ENCODE results near the gene CLPSL1.

The CLPSL1 gene

DNA sequence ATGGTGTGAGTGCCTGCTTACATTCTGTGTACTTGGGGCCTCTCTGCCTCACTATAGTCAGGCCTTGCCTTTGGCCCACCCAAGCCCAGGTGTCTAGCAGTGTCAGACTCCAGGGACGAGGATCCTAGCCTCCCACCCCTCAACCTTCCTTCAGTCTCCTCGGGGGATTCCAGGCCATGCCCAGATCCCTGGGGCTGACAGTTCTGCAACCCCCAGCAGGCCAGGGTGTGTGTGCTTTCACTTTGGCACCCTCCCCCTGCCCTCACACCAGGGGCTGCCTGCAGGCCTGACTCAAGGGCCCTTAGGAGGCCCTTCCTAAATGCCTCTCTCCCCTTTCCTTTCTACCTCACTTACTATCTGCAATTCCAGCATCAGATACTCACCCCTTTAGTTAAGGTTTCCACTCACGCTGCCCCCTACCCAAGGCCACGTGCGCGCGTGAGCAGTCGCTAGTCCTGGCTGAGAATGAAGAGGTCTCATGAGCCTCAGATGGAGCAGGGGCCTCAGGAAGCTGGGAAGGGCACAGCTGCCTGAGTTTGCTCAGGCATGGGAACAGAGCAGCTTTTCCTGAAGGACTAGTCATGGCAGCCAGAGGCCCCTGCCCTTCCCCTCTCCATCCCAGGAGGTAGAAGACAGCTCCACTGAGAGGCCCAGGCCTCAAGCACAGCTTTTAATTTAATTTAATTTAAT is 17.2 kb downstream of the CLPSL1 start:
- DNase-seq = no peak

DNA sequence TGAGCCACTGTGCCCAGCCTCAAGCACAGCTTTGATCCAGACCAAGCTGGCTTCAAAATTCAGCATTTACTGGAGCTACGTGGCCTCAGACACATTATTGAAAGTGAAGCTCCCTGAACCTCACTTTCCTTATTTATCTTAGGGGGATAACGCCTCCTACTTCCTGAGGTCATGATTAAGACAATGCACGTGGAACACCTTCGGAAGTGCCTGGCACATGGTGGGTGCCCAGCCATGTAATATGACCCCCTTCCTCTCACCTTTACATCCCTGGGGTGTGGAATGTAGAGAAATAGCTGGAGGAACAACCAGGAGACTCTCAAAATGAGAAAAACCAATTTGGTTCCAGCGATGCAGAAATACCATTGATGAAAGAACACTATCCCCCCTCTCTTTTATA is 17.9 kb downstream of the CLPSL1 start:
- DNase-seq = no peak

DNA sequence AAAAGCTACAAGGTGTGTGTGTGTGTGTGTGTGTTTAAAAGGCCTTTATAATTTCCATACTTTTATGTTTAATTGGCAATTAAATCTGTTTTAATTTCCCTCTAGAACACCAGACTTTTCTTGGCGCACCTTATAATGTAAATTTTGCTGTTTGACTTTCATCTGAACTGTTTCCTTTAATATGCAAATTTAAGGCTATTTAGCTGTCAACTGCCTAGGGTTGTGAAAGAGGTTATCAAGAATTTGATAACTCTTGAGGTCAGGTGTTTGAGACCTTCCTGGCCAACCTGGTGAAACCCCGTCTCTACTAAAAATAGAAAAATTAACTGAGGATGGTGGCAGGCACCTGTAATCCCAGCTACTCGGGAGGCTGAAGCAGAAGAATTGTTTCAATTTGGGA is 20.3 kb downstream of the CLPSL1 start:
- no peak for DNase-seq

DNA sequence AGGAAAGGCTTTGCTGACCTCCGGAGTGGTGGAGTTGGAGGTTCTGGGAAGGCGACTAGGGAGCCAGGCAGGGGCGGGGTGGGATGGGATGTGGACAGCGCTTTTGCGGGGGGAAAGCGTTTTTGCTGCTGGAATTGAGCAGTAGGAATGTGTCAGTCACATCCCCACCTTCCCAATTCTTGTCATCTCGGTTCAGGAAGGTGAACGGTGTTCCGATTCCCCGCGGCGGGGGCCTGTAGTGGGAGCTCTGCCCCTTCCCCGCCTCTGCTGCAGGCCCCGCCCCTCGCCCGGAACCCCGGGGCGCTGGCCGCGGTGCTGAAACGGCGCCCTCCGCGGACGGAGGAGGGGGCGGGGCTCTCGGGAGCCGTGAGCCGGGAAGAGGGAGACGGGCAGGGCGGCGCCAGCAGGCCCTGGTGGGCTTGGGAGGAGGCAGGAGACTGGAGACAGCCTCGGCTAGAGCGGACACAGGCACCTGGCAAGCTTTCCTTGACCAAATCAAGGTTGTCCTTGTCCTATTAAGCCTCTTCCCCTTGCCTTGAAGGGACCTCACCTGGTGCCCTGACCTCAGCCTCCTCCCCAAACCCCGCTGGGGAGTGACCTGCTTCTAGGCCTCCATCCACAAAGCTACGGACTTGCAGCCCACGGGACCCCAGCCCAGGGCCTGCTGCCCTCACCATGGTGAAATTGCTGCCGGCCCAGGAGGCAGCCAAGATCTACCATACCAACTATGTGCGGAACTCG is 24.3 kb downstream of the CLPSL1 start, which contains the start of gene LHFPL5:
LHFPL5 (plus strand) TSS at position 357 of the 741 bp plus-strand sequence; CDS start at position 676, 319 bp downstream.
- DNase-seq = no peak

DNA sequence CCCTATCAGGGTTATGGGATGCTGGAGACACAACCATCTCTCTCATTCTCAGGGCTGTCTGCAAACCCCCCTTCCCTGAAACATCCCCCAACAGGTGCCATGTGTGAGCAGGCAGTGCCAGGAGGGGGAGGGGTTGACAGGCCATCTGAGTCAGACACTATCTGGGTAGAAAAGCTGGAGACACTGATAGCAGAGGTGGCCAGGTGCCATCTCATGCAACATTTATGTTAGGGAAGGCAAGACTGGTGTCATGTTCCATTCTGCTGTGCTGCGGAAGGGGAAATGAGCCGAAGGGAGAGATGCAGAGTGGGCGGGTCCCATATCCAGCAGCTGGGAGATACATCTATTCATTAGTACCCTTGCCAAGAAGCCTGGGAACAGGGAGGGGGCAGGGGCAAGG is 27.9 kb downstream of the CLPSL1 start:
- no peak for DNase-seq

DNA sequence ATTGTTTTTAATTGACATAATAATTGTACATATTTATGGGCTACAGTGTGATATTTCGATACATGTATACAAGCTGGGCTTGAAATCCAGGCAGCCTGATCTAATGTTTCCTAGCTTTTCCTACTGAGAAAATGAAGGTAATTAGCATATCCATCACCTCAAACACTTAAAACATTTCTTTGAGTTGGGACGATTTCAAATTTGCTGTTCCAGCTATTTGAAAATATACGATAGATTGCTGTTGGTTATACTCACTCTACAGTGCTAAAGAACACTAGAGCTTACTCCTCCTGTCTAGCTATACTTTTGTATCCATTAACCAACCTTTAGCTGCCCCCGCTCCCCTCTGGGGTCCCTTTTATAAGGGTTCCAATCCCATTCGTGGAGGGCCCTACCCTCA is 29.0 kb downstream of the CLPSL1 start:
- DNase-seq = no peak

GRCh38 chr6:35810971-35811698 is 30.3 kb downstream of the CLPSL1 start:
- no peak for DNase-seq

- no peak for DNase-seq
Measured at GRCh38 chr6:35811699-35811995, 30.8 kb downstream of the CLPSL1 start.

DNA sequence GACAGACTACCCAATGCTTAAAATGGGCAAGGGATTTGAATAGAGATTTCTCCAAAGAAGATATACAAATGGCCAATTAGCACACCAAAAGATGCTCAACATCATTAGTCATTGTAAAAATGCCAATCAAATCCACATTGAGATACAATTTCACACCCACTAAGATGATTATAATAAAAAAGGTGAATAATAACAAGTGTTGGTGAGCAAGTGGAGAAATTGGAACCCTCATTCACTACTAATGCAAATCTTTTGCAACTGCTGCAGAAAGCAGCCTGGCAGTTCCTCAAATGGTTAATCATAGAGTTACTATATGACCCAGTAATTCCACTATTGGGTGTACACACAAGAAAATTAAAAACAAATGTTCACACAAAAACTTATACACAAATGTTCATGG is 36.7 kb downstream of the CLPSL1 start:
- no peak for DNase-seq

DNA sequence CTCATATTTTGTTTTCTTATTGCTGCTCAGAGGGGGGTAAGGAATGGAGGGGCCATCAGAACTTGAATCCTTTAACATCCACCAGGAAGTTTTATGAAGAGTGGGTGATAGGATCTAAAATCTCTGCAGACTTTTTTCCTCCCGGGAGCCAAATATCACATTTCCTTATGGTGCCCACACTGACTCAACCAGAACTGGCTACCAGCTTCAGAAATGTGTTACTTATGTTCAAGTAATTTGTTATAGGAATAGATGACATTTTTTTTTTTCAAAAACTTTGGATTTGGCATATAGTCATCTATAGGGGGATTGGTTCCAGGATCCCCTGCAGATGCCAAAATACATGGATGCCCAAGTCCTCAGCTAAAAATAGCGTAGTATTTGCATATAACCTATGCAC is 42.8 kb downstream of the CLPSL1 start:
- DNase-seq = no peak

- DNase-seq = no peak
Measured at GRCh38 chr6:35824552-35825192, 43.9 kb downstream of the CLPSL1 start.

DNA sequence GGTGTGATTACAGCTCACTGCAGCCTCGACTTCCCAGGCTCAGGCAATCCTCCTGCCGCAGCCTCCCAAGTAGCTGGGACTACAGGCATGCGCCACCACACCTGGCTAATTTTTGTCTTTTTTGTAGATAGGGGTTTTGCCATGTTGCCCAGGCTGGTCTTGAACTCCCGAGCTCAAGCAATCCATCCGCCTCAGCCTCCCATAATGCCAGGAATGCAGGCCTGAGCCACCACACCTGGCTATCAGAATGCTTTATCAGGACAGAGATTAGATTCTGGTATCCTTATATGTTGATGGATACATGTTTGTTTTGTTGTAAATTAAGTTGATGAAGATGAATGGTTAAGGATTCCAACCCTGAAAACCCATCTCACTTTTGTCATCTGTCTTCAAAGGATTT is 48.5 kb downstream of the CLPSL1 start:
- DNase-seq = no peak

GRCh38 chr6:35831257-35832007 is 50.6 kb downstream of the CLPSL1 start:
- DNase-seq = no peak

- DNase-seq = no peak
Measured at GRCh38 chr6:35833536-35833935, 52.7 kb downstream of the CLPSL1 start.

All from activated gamma-delta T cell (primary cell).